Vagina (tissue), 2 donors: Measurements from ENCODE around the gene NUDT22. TPM values are rescaled to one million over a fixed set of nuclear protein-coding genes. Genes with fewer than 3 reads are reported as not detected.

Source experiments
- DNase-seq, 2 donors: peaks; one replicate each; pipeline ENCODE4 v3.0.0-alpha.2; 2017; ENCODE audit errors: extremely low spot score in 2 of 2
- H3K27ac ChIP-seq: fragments of 200-600 bp; sonication (generic); one replicate; pipeline ENCODE4 v1.5.1; 2019
- H3K27me3 ChIP-seq: fragments of 200-600 bp; sonication (generic); one replicate; pipeline ENCODE4 v1.5.1; 2019
- H3K36me3 ChIP-seq, 2 donors: fragments of 200-600 bp; sonication (generic); one replicate each; pipeline ENCODE4 v1.5.1; 2017 to 2019
- H3K4me1 ChIP-seq: fragments of 200-600 bp; sonication (generic); one replicate; pipeline ENCODE4 v1.5.1; 2019
- H3K4me3 ChIP-seq, 2 donors: fragments of 200-600 bp; sonication (generic); 1 replicate in 1 of 2; 2 replicates in 1 of 2; pipeline ENCODE4 v1.5.1; 2016 to 2019
- H3K9me3 ChIP-seq: fragments of 200-600 bp; sonication (generic); one replicate; pipeline ENCODE4 v1.5.1; 2019
- POLR2A ChIP-seq, 2 donors: fragments of 450-650 bp; IDR thresholded peaks; one replicate each; pipeline ENCODE4 v1.6.1; 2017; ENCODE audit warnings: antibody characterized with exemption in 2 of 2, mild to moderate bottlenecking in 2 of 2, moderate library complexity in 2 of 2
- POLR2AphosphoS5 ChIP-seq, 2 donors: sonication (generic); formaldehyde crosslinking; IDR thresholded peaks; one replicate each; pipeline ENCODE4 v1.9.0; 2017; ENCODE audit warnings: antibody characterized with exemption in 2 of 2, mild to moderate bottlenecking in 2 of 2, low read depth in 1 of 2; ENCODE audit not compliant: insufficient read depth in 1 of 2
- intact Hi-C: fragments of 100-400 bp; cut with DNase I; formaldehyde crosslinking; loops from one replicate; pipeline ENCODE4 v1.15.1; 2023
- total RNA-seq: library from RNA; depleted of rRNA; stranded (reverse); fragments of >200 nt; gene quantifications from one replicate; pipeline ENCODE4 v1.2.3, GENCODE V29; 2016
- TF ChIP-seq, protein P1 (sequence below), 3 experiments: fragments of 450-650 bp in 2 of 3; fragments of 200-600 bp in 1 of 3; sonication (generic) in 1 of 3; IDR thresholded peaks; one replicate each; pipeline ENCODE4 v1.5.1; 2017 to 2019; ENCODE audit warnings: antibody characterized with exemption in 3 of 3, mild to moderate bottlenecking in 2 of 3, moderate library complexity in 2 of 3

The NUDT22 gene
- total RNA-seq, 1 donor from 2014 or later, result 38.8 TPM

GRCh38 chr11:64255135-64256128 lies 29.4 kb downstream of the NUDT22 start:
- H3K9me3 ChIP-seq, result no peaks in the 10 kb centered on the region

GRCh38 chr11:64256300-64256699 lies 30.2 kb downstream of the NUDT22 start:
- Histone ChIP-seq H3K27ac (no peak overlapping the region), H3K4me3 (no peak overlapping the region), H3K9me3 (no peaks in the 10 kb centered on the region), H3K4me1 (peaks cover 25% of the 10 kb centered on the region), H3K36me3 (peaks cover 0 to 38% of the 10 kb centered on the region in 2 donors), H3K27me3 (no peaks in the 10 kb centered on the region)
- intact Hi-C loops, result no loop called here
- DNase-seq, result no peak
- no peak for TF ChIP-seq POLR2AphosphoS5 (IDR thresholded peaks at IDR 0.05; ENCODE audit: insufficient read depth in 1 of 2, low read depth in 1 of 2)
- no peak for TF ChIP-seq POLR2A (IDR thresholded peaks at IDR 0.05)
- TF ChIP-seq, protein P1, sequence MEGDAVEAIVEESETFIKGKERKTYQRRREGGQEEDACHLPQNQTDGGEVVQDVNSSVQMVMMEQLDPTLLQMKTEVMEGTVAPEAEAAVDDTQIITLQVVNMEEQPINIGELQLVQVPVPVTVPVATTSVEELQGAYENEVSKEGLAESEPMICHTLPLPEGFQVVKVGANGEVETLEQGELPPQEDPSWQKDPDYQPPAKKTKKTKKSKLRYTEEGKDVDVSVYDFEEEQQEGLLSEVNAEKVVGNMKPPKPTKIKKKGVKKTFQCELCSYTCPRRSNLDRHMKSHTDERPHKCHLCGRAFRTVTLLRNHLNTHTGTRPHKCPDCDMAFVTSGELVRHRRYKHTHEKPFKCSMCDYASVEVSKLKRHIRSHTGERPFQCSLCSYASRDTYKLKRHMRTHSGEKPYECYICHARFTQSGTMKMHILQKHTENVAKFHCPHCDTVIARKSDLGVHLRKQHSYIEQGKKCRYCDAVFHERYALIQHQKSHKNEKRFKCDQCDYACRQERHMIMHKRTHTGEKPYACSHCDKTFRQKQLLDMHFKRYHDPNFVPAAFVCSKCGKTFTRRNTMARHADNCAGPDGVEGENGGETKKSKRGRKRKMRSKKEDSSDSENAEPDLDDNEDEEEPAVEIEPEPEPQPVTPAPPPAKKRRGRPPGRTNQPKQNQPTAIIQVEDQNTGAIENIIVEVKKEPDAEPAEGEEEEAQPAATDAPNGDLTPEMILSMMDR (IDR thresholded peaks at IDR 0.05), result no peak

More at GRCh38 chr11:64255135-64256128, 29.4 kb downstream of the NUDT22 start:
- peaks cover 0 to 33% of the 10 kb centered on the region in 2 donors for H3K36me3 ChIP-seq
- no peaks in the 10 kb centered on the region for H3K27me3 ChIP-seq
- TF ChIP-seq POLR2A (IDR thresholded peaks at IDR 0.05) (no peak), POLR2AphosphoS5 (IDR thresholded peaks at IDR 0.05; ENCODE audit: insufficient read depth in 1 of 2, low read depth in 1 of 2) (no peak)
- TF ChIP-seq, protein P1 (IDR thresholded peaks at IDR 0.05), result no peak
- intact Hi-C loops, result no loop called here
- no peak for DNase-seq
- H3K4me3 ChIP-seq, result no peak overlapping the region
- H3K27ac ChIP-seq, result no peak overlapping the region
- H3K4me1 ChIP-seq, result peaks cover 33% of the 10 kb centered on the region

- Histone ChIP-seq H3K4me3 (no peak overlapping the region), H3K27ac (no peak overlapping the region), H3K9me3 (no peaks in the 10 kb centered on the region), H3K27me3 (no peaks in the 10 kb centered on the region), H3K4me1 (peaks cover 7% of the 10 kb centered on the region), H3K36me3 (peaks cover 0 to 56% of the 10 kb centered on the region in 2 donors)
- TF ChIP-seq POLR2A (IDR thresholded peaks at IDR 0.05) (no peak), POLR2AphosphoS5 (IDR thresholded peaks at IDR 0.05; ENCODE audit: insufficient read depth in 1 of 2, low read depth in 1 of 2) (no peak)
- TF ChIP-seq, protein P1 (IDR thresholded peaks at IDR 0.05), result no peak
- intact Hi-C loops, result no loop called here
- DNase-seq, result no peak
Observed at GRCh38 chr11:64258356-64258755, 32.3 kb downstream of the NUDT22 start.

GRCh38 chr11:64258946-64259532 lies 33.0 kb downstream of the NUDT22 start:
- Histone ChIP-seq H3K4me1 (peaks cover under 1% of the 10 kb centered on the region), H3K36me3 (peaks cover 0 to 62% of the 10 kb centered on the region in 2 donors), H3K27me3 (no peaks in the 10 kb centered on the region), H3K4me3 (no peak overlapping the region), H3K9me3 (no peaks in the 10 kb centered on the region), H3K27ac (no peak overlapping the region)
- DNase-seq, result no peak
- TF ChIP-seq, protein P1 (IDR thresholded peaks at IDR 0.05), result no peak
- no peak for TF ChIP-seq POLR2AphosphoS5 (IDR thresholded peaks at IDR 0.05; ENCODE audit: insufficient read depth in 1 of 2, low read depth in 1 of 2)
- no peak for TF ChIP-seq POLR2A (IDR thresholded peaks at IDR 0.05)
- intact Hi-C loops, result no loop called here
